ENCODE data around the gene POLR2I.
A peak's percentile ranks its signal among the peaks of the same experiment; 100 is the strongest.

POLR2I gene

GRCh38 chr19:36114721-36115452, at the start of gene POLR2I:
POLR2I (minus strand) TSS chr19:36114875; CDS start chr19:36114856, 19 bp downstream.
- FAIRE-seq, result peak; percentile 87
- DNase-seq (ENCODE audit: low spot score), result peak; percentile 99

DNA sequence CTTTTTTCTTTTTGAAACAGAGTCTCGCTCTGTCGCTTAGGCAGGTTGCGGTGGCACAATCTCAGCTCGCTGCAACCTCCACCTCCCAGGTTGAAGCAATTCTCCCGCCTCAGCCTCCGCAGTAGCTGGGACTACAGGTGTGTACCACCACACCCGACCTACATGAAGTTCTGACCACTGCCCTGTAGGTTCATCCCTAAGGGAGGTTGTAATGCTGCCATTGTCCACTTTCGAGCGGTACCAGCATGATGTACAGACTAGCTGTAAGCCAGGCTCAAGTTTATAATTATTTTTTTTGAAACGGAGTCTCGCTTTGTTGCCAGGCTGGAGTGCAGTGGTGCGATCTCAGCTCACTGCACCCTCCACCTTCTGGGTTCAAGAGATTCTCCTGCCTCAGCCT, 49.1 kb upstream of the POLR2I start:
- FAIRE-seq (no peak), DNase-seq (ENCODE audit: low spot score) (no peak)

- FAIRE-seq, result no peak
- DNase-seq (ENCODE audit: low spot score), result no peak
These were observed 46.3 kb upstream of the POLR2I start for GRCh38 chr19:36160821-36161596.

DNA sequence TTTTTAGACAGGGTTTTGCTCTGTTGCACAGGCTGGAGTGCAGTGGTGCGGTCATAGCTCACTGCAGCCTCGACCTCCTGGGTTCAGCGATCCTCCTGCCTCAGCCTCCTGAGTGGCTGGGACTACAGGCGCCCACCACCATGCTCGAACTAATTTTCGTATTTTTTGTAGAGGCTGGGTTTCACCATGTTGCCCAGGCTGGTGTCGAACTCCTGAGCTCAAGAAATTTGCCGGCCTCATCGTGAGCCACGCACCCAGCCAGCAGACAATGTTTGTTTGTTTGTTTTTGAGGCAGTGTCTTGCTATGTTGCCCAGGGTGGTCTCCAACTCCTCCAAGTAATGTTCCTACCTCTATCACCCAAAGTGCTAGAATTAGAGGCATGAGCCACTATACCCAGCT, 38.5 kb upstream of the POLR2I start:
- DNase-seq (ENCODE audit: low spot score), result no peak
- no peak for FAIRE-seq

DNA sequence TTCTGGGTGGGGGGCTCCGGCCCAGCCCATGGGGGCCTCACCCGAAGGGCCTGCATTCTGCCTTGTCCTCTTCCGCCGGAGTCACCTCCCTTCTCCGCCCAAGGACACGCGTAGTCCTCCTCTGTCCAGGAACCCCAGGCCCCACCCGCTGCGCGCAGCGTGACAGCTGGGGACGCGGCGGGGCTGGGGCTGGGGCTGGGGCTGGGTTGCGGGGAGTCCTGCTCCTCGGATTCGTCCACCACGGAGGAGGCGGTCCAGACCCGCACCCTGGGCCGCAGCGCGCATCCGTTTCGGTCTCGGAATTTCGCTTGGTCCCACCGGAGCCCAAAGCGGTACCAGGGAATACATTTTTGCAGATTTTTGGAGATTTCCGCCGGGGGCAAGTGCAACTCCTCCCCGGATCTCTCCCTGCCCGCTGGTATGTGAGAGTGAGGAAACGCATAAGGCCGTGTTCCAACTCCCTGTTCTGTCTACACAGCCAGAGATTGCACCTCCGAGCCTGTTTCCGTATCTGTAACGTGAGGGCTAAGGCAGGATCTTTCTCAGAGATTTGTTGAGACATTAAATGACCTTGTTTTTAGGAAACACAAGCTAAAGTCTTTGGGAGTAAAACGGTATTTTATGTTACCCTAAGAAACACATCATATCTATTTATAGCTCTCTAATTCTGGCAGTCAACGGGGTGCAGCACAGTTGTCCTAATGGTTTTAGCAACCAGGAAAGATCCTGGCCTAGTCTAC, 37.8 kb upstream of the POLR2I start, which contains the start of gene COX7A1:
TSS of gene COX7A1 (minus strand) at position 96 of the 740 bp plus-strand sequence. CDS start at position 56, 40 bp downstream.
- no peak for FAIRE-seq
- no peak for DNase-seq (ENCODE audit: low spot score)

DNA sequence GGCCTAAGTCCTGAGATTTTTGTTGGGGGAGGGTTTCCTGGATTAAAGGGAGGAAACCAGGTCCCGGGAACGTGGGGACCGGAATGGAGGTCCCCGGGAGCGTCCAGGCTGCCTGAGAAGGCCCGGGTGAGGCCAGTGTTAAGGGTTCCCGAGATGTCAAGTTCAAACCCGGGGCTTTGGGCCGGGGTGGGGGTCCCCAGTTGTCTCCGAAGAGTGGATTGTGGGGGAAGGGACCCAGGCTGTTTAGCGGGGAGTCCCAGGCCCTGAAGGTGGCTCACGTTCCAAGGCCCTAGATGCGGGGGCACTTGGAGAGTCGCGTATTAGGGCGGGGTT, 37.3 kb upstream of the POLR2I start:
- no peak for FAIRE-seq
- no peak for DNase-seq (ENCODE audit: low spot score)

DNA sequence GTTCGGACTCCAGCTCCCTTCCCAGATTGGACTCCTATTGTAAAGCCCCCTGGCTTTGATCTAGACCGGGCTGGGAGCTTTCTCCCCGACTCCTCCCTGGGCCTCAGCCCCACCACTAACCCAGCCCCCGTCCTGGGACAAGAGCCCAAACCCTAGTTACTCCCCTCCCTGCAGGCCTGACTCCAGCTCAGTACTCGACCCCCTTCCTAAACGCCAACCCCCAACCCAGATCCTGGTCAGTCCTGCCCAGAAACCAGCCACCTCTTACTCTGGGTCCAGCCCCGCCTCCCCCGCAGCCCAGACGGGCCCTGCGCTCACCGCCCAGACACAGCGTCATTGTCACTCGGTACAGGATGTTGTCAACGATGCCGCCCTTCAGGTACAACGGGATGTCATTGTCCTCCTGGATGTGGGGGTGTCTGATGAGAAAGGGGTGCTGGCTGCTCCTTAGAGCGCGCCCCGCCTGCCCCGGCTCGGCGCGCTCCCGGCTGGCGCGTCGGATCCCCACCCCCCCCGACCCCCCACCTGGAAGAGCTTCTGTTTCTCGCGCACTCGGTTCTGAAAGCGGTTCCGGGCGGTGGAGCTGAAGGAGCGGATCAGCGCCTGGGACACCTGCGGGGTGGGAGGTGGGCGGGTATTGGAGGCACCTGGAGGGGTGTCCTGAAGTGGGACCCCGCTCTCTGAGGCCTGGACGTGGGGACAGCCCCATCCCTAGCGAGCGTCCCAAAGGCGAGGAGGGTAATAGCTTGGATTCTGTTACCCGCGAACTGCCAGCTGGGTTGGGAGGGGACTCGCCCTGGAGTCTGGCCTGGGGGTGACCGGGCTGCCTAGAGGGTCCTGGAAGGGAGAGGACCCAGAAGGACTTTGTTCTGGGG, 36.7 kb upstream of the POLR2I start:
- FAIRE-seq (no peak), DNase-seq (ENCODE audit: low spot score) (no peak)

DNA sequence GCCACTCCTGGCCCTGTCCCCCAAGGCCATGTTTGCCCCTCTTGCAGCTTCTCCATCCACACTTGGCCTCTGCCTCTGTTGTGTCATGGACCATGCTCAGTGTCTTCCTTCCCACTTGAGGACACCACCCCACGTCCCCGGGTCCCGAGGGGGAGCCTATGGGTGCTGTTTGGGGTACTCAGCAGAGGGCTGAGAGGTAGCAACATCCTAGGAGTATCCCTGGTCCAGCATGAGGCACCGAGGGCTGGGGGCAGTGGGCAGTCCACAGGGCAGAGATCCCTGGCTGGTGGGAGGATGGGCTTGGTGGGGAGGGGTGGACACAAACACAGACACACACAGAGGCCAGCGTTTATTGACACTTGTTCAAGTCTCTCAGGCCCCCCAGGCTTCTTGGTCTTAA, 35.9 kb upstream of the POLR2I start:
- FAIRE-seq, result no peak
- DNase-seq (ENCODE audit: low spot score), result no peak

- FAIRE-seq (no peak), DNase-seq (ENCODE audit: low spot score) (no peak)
These were observed 35.2 kb upstream of the POLR2I start for GRCh38 chr19:36149673-36150406.

DNA sequence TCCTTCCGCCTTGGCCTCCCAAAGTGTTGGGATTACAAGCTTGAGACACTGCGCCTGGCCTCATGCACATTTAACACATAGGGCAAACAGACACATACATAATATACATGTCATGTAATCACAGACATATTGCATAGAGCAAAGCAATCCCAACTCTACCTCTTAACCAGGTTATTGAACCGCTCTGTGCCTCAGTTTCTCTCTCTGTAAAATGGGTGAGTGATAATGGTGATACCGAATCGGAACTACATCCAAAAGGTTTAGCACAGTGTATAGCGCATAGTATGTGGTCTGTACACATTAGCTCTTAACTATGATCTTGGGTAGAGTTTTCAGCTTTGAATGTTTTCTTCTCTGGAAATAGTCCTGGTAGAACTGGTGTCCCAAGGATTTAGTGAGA, 29.9 kb upstream of the POLR2I start:
- no peak for FAIRE-seq
- no peak for DNase-seq (ENCODE audit: low spot score)

DNA sequence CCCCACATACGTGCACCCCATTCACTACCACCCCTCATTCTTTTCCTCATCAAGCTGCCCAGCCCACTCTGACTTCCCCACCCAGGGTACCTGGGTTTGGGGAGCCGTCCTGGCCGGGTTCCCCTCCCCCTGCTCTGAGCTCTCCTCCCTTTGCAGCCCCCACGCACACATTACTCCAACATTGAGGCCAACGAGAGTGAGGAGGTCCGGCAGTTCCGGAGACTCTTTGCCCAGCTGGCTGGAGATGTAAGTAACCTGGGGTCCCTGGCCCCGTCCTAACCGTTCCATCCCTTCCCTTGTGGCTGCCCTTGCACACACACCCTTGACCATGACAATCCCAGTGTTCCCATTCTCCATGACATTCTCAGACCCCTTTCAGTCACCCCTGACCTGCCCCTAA, 27.8 kb upstream of the POLR2I start:
- FAIRE-seq, result no peak
- DNase-seq (ENCODE audit: low spot score), result no peak

DNA sequence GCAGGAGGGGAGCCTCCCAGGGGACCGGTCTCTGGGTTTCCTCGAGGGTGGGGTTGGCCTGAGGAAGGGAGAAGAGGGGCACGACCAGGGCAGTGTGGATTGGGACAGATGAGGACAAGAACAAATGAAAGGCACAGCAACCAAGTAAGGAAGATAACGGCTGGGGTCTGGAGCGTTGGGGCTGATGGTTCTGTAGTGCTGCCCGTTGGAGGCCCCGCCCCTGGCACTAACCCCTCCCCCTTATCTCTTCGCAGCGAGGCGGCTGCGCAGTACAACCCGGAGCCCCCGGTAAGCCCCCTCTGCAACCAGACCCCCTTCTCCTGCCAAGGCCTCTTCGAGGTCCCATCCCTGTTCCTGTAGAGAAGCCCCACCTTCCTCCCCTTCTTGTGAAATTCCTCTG, 27.4 kb upstream of the POLR2I start:
- FAIRE-seq, result no peak

DNA sequence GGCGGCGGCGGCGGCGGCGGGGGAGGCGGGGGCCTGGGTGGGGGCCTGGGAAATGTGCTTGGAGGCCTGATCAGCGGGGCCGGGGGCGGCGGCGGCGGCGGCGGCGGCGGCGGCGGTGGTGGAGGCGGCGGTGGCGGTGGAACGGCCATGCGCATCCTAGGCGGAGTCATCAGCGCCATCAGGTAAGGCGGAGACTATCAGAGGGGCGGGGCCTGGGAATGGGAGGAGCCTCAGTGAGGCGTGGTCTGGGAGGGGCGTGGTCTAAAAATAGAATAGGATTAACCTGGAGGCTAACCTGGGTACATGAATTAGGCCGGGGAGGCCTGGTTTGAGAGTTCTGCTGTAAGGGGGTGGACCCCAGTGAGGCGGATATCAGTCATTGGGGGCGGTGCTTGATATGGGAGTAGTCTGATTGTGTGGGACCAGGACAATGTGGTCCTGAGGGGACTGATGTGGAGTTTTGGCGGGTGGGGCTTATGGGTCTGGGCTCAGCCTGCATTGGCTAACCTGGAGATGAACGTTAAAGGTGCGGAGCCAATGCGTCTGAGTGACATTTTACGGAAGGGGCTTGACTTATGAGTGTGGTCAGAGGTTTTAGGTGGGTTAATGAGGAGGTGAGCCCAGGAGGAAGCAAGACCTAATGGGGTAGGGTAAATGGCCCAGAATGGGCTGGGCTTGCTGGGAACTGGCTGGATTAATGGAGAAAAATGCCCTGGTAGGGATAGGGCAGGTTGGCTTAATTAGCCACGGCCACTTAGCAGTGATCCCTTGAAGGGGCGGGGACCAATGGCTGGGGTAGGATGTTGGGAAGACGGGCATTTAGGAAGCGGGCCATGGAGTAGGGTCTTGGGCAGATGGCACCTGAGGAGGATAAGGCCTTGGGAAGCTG, 26.6 kb upstream of the POLR2I start:
- no peak for FAIRE-seq
- DNase-seq (ENCODE audit: low spot score), result peak; percentile 70

More for the DNA sequence above, 27.4 kb upstream of the POLR2I start:
- DNase-seq (ENCODE audit: low spot score), result no peak

DNA sequence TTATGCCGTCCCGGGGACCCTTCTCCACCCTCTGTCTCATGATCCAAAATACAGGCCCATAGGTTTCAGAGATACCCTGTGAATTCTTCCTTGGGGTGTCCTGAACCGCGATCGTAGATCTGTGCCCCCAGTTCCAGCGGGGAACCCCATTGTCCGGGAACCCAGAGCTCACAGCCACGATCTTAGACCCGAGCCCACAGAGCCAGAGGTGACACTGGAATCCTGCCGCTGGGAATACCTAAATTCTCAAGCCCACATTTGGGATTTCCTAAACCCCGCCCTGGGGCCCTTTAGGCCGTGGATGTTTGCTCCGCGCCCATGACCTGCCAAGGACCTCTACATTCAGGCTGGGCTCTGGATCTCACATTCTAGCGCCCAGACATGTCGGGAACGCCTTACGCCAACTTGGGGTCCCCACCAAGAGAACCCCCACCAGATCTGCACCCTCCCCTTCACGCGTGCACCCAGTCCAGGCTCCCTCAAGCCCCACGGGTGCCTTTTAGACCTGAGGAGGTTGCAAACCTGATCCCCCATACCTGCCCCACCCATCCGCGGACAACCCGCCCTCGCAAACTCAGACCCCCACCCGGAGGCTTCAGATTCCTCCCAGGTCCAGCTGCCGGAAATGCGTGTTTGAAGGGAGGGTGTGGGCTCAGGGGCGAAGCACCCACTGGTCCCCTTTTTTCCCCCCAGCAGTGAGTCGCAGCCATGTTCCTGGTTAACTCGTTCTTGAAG, 25.8 kb upstream of the POLR2I start:
- DNase-seq (ENCODE audit: low spot score), result peak; percentile 7
- no peak for FAIRE-seq

- FAIRE-seq, result peak; percentile 50
- DNase-seq (ENCODE audit: low spot score), result peak; percentile 88
These were observed 25.0 kb upstream of the POLR2I start, which contains the start of gene CAPNS1 for GRCh38 chr19:36139473-36140303. CAPNS1 (plus strand) TSS chr19:36140066; CDS start chr19:36141012, 946 bp downstream.

- no peak for FAIRE-seq
- DNase-seq (ENCODE audit: low spot score), result no peak
These were observed 24.4 kb upstream of the POLR2I start for GRCh38 chr19:36139120-36139472.

DNA sequence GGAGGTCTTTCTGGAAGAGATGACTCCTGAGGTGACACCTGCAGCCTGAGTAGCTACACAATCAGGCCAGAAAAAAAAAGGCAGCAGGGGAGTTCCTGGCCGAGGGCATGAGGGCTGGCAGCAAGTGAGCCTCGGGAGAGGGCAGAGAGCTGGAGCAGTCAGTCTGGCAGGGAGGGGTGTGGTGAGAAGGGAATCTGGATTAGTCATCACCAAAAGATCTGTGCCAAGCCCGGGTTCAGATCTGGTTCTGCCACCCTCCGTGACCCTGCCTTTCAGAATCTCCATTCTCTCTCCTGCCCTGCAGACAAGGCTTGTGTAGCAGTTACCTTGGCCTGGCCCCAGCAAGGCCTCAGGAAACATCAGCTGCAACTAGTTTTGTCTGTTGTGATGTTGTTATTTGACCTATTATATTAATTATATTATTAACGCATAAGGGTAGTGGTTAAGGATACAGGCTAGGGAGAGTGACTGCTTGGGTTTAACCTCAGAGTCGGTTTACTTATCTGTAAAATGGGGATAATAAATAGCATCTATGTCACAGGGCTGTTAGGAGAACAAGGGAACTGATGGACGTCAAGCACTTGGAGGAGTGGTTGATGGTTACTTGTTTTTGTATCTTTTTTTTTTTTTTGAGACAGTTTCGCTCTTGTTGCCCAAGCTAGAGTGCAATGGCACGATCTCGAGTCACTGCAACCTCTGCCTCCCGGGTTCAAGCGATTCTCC, 22.4 kb upstream of the POLR2I start:
- DNase-seq (ENCODE audit: low spot score) (peak; percentile 66), FAIRE-seq (peak; percentile 26)

Data from RCC 7860 (cell line).